Lung (tissue), 12 donors: ENCODE data around the gene C16orf87. TPM values are rescaled to one million over a fixed set of nuclear protein-coding genes. Genes with fewer than 3 reads are reported as not detected.

Experiments used
- ATAC-seq: fragments of 200-7000 bp; cut with Tn5 transposase; one replicate; pipeline ENCODE4 v1.9.1; 2020; ENCODE audit warnings: moderate number of reproducible peaks; ENCODE audit not compliant: insufficient read depth, low FRiP score
- DNase-seq, 3 donors: peaks; one replicate each; pipeline ENCODE4 v3.0.0-alpha.2; 2013 to 2017
- H3K27ac ChIP-seq, 2 donors: one replicate each; pipeline ENCODE4 v1.5.1; 2013; ENCODE audit warnings: mild to moderate bottlenecking in 2 of 2, moderate library complexity in 2 of 2, control low read depth in 1 of 2, inconsistent platforms in 1 of 2, low read depth in 1 of 2, low read length in 1 of 2
- H3K27me3 ChIP-seq, 3 donors: one replicate each; pipeline ENCODE4 v1.5.1; 2013; ENCODE audit warnings: low read length in 2 of 3; ENCODE audit not compliant: control insufficient read depth in 3 of 3, insufficient read depth in 3 of 3
- H3K36me3 ChIP-seq, 4 donors: one replicate each; pipeline ENCODE4 v1.5.1; 2013; ENCODE audit warnings: low read length in 4 of 4, mild to moderate bottlenecking in 1 of 4, moderate library complexity in 1 of 4; ENCODE audit not compliant: control insufficient read depth in 4 of 4, insufficient read depth in 4 of 4
- H3K4me1 ChIP-seq, 5 donors: one replicate each; pipeline ENCODE4 v1.5.1; 2013; ENCODE audit warnings: low read length in 5 of 5, mild to moderate bottlenecking in 2 of 5, moderate library complexity in 1 of 5; ENCODE audit not compliant: control insufficient read depth in 5 of 5, insufficient read depth in 5 of 5
- H3K4me3 ChIP-seq: one replicate; pipeline ENCODE4 v1.5.1; 2013; ENCODE audit warnings: mild to moderate bottlenecking, control low read depth, moderate library complexity
- H3K9ac ChIP-seq, 2 donors: one replicate each; pipeline ENCODE4 v1.5.1; 2013; ENCODE audit warnings: low read length in 2 of 2, control low read depth in 1 of 2; ENCODE audit not compliant: insufficient read depth in 1 of 2
- H3K9me3 ChIP-seq, 4 donors: one replicate each; pipeline ENCODE4 v1.5.1; 2013; ENCODE audit warnings: low read length in 3 of 4, mild to moderate bottlenecking in 1 of 4, moderate library complexity in 1 of 4; ENCODE audit not compliant: control insufficient read depth in 4 of 4, insufficient read depth in 3 of 4
- CTCF ChIP-seq: IDR thresholded peaks from 2 replicates; pipeline ENCODE4 v1.5.1; 2012; ENCODE audit warnings: mild to moderate bottlenecking; ENCODE audit errors: control extremely low read depth, extremely low read depth
- WGBS, 2 donors: extraction: QIAGEN DNeasy Blood & Tissue Kit; methylation state at CpG; one replicate each; pipeline ENCODE4 v1.1.7; 2013; 5-methylcytosine and 5-hydroxymethylcytosine counted together
- polyA plus RNA-seq, 2 donors: library from polyadenylated mRNA; stranded (reverse); fragments of 200-250 nt; gene quantifications; one replicate each; pipeline ENCODE4 v1.2.1, GENCODE V29; 2013
- total RNA-seq, 2 donors: library from RNA; depleted of rRNA in 1 of 2; stranded (reverse); fragments of >200 nt in 1 of 2; gene quantifications; one replicate each; pipeline ENCODE4 v1.2.1, GENCODE V29; 2014 to 2021
- donor health status: control.
- donor health status: control.
- donor health status: Bipolar disorder and iron deficiency.
- donor health status: healthy.
- donor health status: DM: yes; HTN: yes; CAD: no.

C16orf87 gene
- total and polyA plus RNA-seq, 4 donors, result 2.8 to 17.2 (median 4.9) TPM

- Histone ChIP-seq H3K36me3 (no peaks in the 10 kb centered on the region), H3K9me3 (no peaks in the 10 kb centered on the region), H3K4me3 (no peak overlapping the region), H3K9ac (no peak overlapping the region), H3K27me3 (no peaks in the 10 kb centered on the region), H3K4me1 (no peaks in the 10 kb centered on the region), H3K27ac (no peak overlapping the region)
- ATAC-seq (no peak), DNase-seq (no peak)
- TF ChIP-seq CTCF, result no peak
- WGBS, 2 donors, result 68 to 80% methylated on average over 6 of the region's 6 CpGs
Observed at GRCh38 chr16:46836534-46837530, 5.9 kb upstream of the C16orf87 start.

GRCh38 chr16:46833460-46833800, 2.5 kb upstream of the C16orf87 start:
- H3K27ac ChIP-seq, result no peak overlapping the region
- no peak for DNase-seq
- no peaks in the 10 kb centered on the region for H3K9me3 ChIP-seq
- H3K27me3 ChIP-seq, result no peaks in the 10 kb centered on the region
- no peak for ATAC-seq
- WGBS, 2 donors, result 87 to 92% methylated on average over 2 of the region's 2 CpGs
- H3K4me3 ChIP-seq, result no peak overlapping the region
- peaks cover 0 to 10% (median 3%) of the 10 kb centered on the region in 5 donors for H3K4me1 ChIP-seq
- H3K36me3 ChIP-seq, result no peaks in the 10 kb centered on the region
- no peak for TF ChIP-seq CTCF
- H3K9ac ChIP-seq, result no peak overlapping the region

- no peak overlapping the region for H3K4me3 ChIP-seq
- no peak overlapping the region for H3K27ac ChIP-seq
- no peaks in the 10 kb centered on the region for H3K27me3 ChIP-seq
- H3K36me3 ChIP-seq, result no peaks in the 10 kb centered on the region
- DNase-seq (no peak), ATAC-seq (no peak)
- TF ChIP-seq CTCF, result no peak
- H3K9me3 ChIP-seq, result no peaks in the 10 kb centered on the region
- WGBS, 2 donors, result 90 to 92% methylated on average over 7 of the region's 7 CpGs
- no peak overlapping the region for H3K9ac ChIP-seq
- peaks cover 0 to 10% (median 3%) of the 10 kb centered on the region in 5 donors for H3K4me1 ChIP-seq
Observed at GRCh38 chr16:46832757-46833459, 1.9 kb upstream of the C16orf87 start.
